Suppressor macrophage (primary cell): ENCODE data around the gene KCTD1.

Source experiments
- DNase-seq, 4 experiments: peaks; one replicate each; pipeline ENCODE4 v3.0.0-alpha.2; 2020 to 2022

The KCTD1 gene

DNA sequence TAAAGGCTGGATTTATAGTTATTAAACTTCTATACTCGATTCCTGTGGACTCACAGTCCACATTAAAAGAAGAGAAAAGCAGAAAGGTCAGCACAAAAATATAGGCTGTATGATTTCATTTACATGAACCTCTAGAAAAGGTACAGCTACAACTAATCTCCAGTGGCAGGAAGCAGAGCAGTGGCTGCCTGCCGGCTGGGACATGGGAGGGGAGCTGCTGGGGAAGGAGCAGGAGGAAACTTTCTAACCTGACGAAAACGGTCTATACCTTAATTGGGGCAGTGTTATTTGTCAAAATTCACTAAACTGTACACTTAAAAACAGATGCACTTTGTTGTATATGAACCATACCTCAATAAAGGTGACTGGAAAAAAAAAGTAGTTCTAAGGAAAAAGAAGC, 26.7 kb downstream of the KCTD1 start:
- no peak for DNase-seq

DNA sequence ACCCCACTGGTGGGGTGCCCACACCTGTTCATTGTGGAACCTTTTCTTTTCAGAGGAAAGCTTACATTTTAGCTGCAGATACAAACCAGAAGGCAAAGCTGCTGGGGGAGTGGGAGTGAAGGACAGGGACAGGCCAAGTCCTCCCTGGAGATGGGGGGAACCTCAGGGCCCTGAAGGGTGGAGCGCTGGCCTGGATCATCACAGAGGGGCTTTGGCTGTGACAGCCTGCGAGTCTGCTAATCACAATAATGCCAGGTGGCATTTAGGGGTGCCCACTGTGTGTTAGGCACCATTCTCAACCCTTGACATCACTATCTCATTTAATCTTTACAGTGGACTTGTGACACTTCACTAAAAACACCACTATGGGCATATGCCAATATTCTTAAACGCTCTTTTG, 27.4 kb downstream of the KCTD1 start:
- no peak for DNase-seq

- DNase-seq = no peak
Observed at GRCh38 chr18:26519114-26519513, 29.2 kb downstream of the KCTD1 start.

DNA sequence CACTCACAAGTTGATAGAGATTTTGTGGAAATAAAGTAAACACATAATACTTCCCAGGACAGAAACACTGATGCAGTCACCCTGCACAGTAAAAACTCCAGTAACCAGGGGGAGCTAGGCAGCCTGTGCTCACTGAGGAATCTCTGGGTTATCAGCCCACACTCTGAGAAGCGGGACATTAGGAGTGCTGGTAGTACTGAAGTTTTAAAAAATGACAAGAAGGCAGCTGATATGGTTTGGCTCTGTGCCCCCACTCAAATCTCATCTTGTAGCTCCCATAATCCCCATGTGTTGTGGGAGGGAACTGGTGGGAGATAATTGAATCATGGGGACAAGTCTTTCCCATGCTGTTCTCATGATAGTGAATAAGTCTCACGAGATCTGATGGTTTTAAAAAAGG, 31.4 kb downstream of the KCTD1 start:
- no peak for DNase-seq

- DNase-seq = no peak
Observed at GRCh38 chr18:26515643-26516487, 32.5 kb downstream of the KCTD1 start.

DNA sequence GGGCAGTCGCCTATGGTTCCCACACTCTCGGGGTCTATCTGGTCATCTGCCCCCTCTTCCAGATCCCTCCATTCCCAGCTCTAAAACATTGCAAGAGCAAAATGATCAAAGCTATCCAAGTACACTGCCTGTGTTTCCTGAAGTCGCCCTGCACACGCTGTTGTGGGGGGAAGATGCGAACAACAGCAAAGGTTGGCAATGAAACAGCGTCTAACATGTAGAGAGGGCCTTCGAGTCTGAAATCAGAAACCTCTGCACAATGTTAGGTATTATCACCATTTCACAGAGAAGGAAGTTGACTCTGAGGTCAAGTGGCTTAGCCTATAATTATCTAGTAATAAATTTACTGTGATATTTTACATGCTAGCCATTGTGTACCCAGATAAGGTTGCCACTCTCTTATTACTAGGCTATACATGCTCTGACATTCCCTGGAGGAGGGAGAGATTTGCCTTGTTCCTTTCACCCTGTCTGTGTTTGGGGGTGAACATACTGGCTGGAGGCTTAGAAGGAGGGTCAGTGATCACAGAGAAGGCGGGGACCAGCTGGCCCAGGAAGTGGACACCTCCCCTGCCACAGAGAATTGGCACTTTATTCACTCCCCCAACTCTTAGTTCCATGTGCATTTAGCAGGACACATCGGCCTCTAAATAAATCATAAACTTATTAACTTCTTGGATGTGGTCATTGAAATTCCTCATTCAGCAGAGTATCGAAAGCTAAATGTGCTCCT, 36.8 kb downstream of the KCTD1 start:
- no peak for DNase-seq

DNA sequence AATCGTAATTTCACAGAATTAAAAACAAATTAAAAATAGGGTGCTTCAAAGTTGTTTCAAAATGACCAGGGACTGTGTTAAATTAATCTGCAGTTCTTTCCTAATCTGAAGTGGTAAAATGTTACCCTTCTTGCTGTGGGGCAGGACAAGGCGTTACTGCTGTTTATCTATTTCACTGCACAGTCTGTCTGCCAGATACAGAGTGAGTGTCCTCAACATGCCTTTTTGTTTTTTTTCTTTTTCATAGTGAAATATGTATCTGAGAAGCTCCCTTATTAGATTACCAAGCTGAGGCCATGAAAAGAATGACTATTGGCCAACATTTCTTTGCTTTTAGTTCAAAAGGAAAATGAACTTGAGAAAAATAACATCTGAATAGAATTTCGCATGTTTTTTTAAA, 38.0 kb downstream of the KCTD1 start:
- DNase-seq = no peak

DNA sequence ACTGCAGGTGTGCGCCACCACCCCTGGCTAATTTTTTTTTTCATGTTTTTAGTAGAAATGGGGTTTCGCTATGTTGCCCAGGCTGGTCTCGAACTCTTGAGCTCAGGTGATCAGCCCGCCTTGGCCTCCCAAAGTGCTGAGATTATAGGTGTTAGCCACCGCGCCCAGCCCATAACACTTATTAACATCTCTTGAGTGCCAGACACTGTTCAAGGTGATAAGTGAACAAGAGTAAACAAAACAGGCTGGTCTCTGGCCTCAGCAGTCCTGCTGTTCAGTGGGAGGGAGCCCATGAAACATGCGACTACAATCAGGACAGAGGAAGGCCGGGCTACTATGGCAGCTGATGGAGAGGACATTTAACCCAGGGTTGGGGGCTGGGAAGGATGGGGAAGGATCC, 42.3 kb downstream of the KCTD1 start:
- DNase-seq = no peak

DNA sequence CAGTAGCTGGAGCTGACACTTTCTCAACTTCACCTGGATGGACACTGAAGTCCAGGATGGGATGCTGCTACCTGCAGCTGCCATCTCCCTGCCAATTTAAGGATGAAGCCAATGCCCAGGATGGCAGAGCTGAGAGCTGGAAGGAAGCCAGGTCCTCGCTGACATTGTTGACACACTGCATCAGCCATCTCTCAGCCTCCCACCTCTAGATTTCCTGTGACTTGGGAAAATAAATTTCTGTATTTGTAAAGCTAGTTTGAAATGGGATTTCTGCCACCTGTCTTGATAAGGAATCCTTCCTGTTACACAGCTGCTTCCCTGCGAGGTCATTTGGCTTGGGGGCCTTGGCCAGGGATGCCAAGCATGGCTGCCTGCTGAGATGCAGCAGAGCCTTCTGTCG, 43.5 kb downstream of the KCTD1 start:
- DNase-seq = no peak

GRCh38 chr18:26503382-26503781, 45.0 kb downstream of the KCTD1 start:
- no peak for DNase-seq

DNA sequence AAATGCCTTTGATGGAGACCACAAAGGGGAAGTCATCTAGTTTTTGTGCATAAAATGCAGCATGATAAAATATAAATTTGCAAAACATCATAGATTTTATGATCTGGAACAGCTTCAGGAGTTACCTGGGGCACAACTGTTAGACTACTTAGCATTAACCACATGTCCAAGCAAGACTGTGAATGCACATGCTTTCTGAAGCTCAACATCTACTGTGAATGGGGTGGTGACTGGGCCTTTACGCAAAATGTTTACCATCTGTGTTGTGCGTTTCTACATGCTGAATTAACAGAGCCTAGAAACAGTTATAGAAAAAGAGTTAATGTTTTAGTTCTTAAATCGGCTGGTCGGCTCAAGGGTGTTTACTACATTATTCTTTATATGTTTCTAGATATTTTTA, 45.5 kb downstream of the KCTD1 start:
- no peak for DNase-seq

GRCh38 chr18:26497866-26498265, 50.5 kb downstream of the KCTD1 start:
- no peak for DNase-seq

- DNase-seq = no peak
Observed at GRCh38 chr18:26496528-26496927, 51.8 kb downstream of the KCTD1 start.

GRCh38 chr18:26495287-26495686, 53.1 kb downstream of the KCTD1 start:
- DNase-seq = no peak

- DNase-seq = no peak
Observed at GRCh38 chr18:26493021-26493420, 55.3 kb downstream of the KCTD1 start.

DNA sequence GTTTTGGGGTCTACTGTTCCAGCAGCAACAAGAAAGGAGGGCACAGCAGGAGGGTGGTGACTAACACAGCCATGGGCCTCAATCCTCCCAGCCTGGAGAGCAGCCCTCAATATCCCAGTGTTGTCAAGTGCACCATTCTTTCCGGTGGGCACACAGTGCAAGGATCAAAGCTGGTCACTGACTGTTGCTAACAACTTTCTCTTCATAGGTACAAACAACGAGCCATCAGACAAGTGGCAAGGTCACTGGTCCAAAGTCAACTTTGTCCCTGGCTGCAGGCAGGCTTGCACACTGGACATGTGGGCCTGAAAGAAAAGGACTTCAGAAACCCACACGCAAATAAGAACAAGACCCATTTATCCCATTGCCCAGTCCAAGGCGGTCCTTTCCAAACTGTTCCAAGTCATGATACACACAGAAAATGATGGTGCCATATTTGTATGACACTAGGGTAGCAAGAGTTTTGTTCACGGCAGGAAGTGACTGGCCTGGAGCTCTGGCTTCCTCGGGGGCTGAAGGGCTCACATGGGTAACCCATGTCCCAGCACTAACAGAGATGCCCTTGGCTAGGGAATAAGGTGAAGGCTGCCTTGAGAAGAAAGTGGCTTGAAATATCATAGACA, 57.0 kb downstream of the KCTD1 start:
- no peak for DNase-seq

- DNase-seq = no peak
Observed at GRCh38 chr18:26489881-26490280, 58.5 kb downstream of the KCTD1 start.

GRCh38 chr18:26489191-26489590, 59.2 kb downstream of the KCTD1 start:
- DNase-seq = no peak

- DNase-seq = no peak
Observed at GRCh38 chr18:26488417-26489009, 59.8 kb downstream of the KCTD1 start.

DNA sequence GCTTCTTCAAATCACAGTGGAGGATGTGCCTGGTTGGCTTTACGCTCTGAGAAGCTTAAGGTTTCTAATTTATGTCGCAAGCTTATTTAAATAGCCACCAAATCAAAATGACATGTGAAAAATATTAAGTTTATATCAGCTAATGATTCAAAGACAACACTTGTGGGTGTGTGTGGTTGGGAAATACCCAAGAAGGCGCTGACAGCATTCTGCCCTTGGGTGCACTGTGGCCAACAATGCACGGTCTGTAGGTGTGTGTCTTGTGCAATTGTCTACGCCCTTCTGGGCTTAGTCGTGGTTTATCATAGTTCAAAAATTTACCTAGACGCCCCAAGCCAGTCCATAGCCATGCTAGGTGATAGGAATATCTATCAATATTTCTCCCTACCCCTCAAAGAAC, 60.9 kb downstream of the KCTD1 start:
- peak; percentile 31 to 66 (median 52) for DNase-seq

DNA sequence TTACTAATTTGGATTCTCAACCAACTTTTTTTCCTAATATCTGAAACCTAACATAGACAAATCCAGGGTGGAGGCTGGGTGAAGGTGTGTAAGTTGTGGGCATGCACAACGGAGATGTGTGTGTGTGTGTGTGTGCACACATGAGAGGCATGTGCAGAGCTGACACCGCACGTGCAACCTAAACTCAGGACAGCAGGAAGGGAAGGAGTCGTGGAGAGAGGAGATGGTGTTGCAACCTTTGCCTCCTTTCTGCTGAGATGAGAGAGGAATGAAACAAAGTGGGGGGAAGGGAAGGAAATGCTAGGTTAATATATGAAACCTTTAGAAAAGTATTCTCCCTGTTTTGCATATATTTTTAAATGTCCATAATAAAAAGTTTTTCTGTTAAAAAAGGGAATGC, 64.7 kb downstream of the KCTD1 start:
- DNase-seq = no peak

DNA sequence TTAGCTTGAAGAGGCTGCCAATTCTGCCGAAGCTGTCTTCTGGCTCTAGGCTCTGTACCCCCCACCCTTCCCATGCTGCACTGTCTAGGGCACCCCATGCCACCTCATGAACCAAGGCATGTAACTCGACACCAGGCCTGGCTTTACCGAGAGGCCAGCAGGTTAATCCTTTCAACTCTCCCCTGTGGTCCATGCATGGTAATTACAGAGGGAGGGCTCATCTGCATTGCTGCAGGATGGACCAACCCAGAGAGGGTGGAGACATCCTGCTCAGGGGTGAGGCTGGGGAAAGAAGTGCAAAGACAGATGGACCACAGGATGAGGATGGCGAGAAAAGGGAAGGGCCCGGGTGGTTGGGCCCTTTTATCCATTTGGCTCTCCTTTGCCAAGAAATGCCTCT, 65.8 kb downstream of the KCTD1 start:
- no peak for DNase-seq
